Activated effector memory CD4-positive, alpha-beta T cell treated with Interleukin-2 at 50 U/mL for 16 hours (primary cell): ENCODE results near the gene UBE2K.
"Not testable (repeated sequence)": the region's sequence is repeated elsewhere in the genome, so short reads cannot be mapped to it uniquely, and the experiment has no call there.

Experiments used
- DNase-seq: peaks from one replicate; pipeline ENCODE4 v3.0.0-alpha.2; 2020

UBE2K gene

DNA sequence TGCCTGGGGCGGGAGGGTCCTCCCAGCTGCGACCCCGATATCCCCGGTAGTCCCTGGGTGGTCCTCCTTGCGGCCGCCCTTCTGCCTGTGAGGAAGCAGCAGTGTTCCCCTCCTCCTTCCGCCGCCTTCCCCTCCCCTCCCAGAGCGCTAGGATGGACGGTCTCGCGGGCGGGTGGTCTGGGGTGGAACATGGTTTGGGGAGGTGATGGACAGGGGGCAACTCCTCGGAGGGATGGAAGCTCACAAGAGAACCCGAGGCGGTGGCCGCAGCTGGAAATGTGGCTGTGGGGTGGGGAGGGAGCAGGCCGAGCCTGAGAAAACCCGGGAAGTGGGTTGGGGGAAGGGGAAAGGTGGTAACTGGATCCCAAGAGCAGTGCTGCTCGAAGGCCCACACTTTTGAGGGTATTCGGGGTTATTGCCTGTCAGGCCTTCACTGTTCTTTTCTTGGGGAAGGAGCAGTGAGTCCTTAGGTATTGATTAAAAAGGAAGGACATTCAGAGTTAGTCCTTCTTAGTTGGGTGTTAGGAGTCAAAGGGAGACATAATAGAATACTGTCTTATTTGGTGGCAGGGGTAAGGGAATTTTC, 581 bp downstream of the UBE2K start:
- DNase-seq = no peak

- DNase-seq = no peak
These were observed 1.9 kb downstream of the UBE2K start for GRCh38 chr4:39699687-39700409.

- DNase-seq = no peak
These were observed 2.6 kb downstream of the UBE2K start for GRCh38 chr4:39700554-39700953.

DNA sequence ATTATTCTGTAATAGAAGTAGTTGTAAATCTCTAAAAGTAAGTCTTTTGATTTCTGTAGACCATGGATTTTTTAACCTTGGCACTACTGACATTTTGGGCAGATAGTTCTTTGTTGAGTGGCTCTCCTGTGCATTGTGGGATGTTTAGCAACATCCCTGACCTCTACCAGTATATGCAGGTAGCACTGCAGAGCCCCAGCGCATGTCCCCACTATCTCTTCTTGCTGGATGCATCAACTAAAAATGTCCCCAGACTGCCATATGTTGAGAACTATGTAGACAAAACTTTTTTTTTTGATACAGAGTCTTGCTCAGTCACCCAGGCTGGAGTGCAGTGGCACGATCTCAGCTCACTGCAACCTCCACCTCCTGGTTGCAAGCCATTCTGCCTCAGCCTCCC, 4.8 kb downstream of the UBE2K start:
- DNase-seq = no peak

DNA sequence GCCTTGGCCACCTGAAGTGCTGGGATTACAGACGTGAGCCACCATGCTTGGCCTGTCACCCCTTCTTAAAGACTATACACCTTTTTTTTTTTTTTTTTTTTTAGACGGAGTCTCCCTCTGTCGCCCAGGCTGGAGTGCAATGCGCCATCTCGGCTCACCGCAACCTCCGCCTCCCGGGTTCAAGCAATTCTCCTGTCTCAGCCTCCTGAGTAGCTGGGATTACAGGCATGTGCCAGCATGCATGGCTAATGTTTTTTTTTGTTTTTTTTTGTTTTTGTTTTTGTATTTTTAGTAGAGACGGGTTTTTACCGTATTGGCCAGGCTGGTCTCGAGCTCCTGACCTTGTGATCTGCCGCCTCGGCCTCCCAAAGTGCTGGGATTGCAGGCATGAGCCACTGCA, 6.9 kb downstream of the UBE2K start:
- not testable (repeated sequence) for DNase-seq

DNA sequence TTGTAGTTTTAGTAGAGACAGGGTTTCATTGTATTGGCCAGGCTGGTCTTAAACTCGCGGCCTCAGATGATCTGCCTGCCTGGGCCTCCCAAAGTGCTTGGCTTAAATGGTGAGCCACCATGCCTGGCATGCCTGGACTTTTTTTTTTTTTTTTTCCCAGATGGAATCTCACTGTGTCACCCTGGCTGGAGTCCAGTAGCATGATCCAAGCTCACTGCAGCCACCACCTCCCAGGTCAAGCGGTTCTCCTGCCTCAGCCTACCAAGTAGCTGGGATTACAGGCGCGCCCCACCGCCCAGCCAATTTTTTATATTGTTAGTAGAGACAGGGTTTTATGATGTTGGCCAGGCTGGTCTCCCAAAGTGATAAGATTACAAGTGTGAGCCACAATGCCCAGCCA, 8.4 kb downstream of the UBE2K start:
- DNase-seq = no peak

GRCh38 chr4:39706741-39707511, 9.0 kb downstream of the UBE2K start:
- DNase-seq = no peak

DNA sequence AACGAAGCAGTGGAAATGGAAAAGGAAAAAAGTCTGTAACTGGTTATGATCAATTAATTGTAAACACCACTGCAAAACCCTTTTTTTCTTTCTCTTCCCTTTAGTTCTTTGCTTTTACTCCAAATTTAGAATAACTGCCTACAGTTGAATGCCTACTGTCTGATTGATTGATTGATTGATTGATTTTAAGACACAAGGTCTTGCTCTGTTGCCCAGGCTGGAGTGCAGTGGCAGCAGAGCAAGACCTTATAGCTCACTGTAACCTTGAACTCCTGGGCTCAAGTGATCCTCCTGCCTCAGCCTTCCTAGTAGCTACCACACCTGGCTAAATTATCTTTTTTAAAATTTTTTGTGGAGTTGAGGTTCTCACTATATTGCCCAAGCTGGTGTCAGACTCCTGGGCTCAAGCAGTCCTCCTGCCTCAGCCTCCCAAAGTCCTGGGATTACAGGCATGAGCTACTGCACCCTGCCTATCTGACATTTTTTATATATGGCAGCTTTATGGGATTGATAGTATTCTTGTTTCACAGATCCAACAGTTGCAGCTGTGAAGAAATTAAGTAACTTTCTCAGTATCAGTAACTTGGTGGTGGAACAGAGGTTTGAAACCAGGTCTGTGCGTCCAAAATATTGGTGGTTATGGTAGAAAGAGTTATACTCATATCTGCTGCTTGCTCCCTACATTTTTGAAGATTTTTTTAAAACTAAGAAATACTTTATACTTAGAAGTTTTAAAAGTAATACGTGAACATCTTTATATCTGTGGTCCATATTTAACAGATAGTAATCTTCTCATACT, 12.4 kb downstream of the UBE2K start:
- DNase-seq = no peak

- no peak for DNase-seq
These were observed 15.1 kb downstream of the UBE2K start for GRCh38 chr4:39712819-39713607.

GRCh38 chr4:39713691-39714090, 15.8 kb downstream of the UBE2K start:
- no peak for DNase-seq

- no peak for DNase-seq
These were observed 16.2 kb downstream of the UBE2K start for GRCh38 chr4:39714166-39714565.

GRCh38 chr4:39715788-39716187, 17.9 kb downstream of the UBE2K start:
- DNase-seq = no peak

GRCh38 chr4:39716356-39716755, 18.4 kb downstream of the UBE2K start:
- DNase-seq = no peak

GRCh38 chr4:39717743-39718142, 19.8 kb downstream of the UBE2K start:
- DNase-seq = not testable (repeated sequence)

- DNase-seq = no peak
These were observed 20.7 kb downstream of the UBE2K start for GRCh38 chr4:39718366-39719323.

- no peak for DNase-seq
These were observed 22.1 kb downstream of the UBE2K start for GRCh38 chr4:39719804-39720580.

GRCh38 chr4:39721273-39721672, 23.3 kb downstream of the UBE2K start:
- not testable (repeated sequence) for DNase-seq

GRCh38 chr4:39721788-39722187, 23.9 kb downstream of the UBE2K start:
- no peak for DNase-seq

DNA sequence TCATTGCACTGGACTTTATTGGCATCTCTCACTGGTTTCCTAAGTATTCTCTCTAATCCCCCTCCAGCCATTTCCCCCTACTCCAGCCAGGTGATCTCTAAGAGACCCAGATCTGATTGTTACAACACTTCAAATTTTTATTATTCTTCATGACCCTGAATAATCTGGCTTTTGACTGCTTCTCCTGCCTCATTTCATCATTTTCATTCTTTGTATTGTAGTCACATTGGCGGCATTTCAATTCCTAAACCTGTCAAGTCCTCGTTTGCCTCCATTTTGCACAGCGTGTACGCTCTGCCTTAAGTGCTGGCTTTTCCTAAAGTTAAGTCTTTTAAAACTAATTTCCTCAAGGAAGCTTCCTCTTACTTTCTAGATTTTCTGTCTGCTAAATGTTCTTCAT, 31.6 kb downstream of the UBE2K start:
- no peak for DNase-seq

DNA sequence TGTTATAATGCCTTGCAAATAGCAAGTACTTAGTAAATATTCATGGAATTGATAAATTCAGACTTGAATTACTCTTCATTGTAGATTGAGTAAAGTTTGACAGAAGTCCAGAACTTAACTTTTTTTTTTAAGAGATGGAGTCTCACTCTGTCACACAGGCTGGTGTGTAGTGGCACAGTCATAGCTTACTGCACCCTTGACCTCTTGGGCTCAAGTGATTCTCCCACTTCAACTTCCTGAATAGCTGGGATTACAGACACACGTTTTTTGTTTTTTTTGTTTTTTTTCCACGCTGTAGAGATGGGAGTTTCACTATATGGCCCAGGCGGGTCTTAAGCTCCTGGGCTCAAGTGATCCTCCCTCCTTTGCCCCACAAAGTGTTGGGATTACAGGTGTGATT, 32.1 kb downstream of the UBE2K start:
- DNase-seq = no peak
